GM12865 (cell line): ENCODE data around the gene TAL2.

ENCODE experiments used
- DNase-seq: peaks from one replicate; pipeline ENCODE4 v3.0.0; 2010; ENCODE audit warnings: low read depth
- H3K4me3 ChIP-seq: 2 replicates; pipeline ENCODE4 v1.5.1; 2011; ENCODE audit warnings: mild to moderate bottlenecking, low read depth, low read length, control low read depth
- CTCF ChIP-seq: IDR thresholded peaks from 2 replicates; pipeline ENCODE4 v1.5.1; 2011; ENCODE audit warnings: low read length, control low read depth, low read depth, inconsistent platforms; ENCODE audit not compliant: insufficient read depth; ENCODE audit errors: missing control alignments

TAL2 gene

GRCh38 chr9:105662184-105663104 lies at the start of gene TAL2:
TSS of gene TAL2 (plus strand) at chr9:105662457. CDS start at chr9:105662497, 40 bp downstream.
- TF ChIP-seq CTCF, result no peak
- H3K4me3 ChIP-seq, result no peak within 1 kb of the TSS; the same call in 1 of the 2 replicates
- peak; percentile 51 for DNase-seq

DNA sequence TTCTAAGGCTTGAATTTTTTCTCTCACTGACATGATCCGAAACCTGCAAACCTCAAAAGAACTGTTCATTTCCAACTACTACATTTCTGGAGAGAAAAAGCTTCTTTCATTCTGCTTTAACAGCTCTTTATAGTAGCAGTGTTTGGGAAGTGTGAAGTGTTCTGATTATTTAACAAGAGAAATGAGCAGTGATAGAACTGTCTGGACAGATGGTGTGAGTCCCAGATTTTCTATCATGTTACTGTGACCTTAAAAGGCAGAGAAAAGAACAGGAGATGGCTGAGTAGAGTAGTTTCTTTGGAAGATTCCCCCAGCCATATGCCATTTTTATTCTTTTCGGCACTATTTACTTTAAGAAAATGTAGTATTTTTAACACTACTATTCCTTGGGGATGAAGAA lies 41.3 kb upstream of the TAL2 start:
- no peak for DNase-seq
- TF ChIP-seq CTCF, result no peak
- no peak overlapping the region for H3K4me3 ChIP-seq

- DNase-seq, result no peak
- H3K4me3 ChIP-seq, result no peak overlapping the region
- no peak for TF ChIP-seq CTCF
These were observed 37.2 kb upstream of the TAL2 start for GRCh38 chr9:105625088-105625487.

DNA sequence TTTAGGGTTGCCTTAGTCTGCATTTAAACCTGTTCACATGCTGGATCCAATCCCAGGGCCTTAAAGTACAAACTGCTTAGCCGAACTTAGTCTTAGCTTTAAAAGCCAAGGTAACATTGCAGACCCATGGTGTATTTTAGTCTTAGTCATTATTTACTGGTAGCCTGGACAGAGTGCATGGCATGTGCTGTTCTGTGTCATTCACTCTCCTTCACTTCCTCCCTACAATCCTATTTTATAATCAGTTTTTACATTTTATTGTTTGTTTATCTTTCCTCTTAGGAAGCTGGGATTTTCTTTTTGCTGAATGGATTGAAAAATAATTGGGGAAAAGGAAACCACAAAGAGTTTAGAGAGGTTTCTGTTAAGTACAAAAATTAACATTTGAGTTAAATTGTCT lies 29.4 kb upstream of the TAL2 start:
- no peak overlapping the region for H3K4me3 ChIP-seq
- no peak for DNase-seq
- TF ChIP-seq CTCF, result no peak

GRCh38 chr9:105633411-105633810 lies 28.8 kb upstream of the TAL2 start:
- TF ChIP-seq CTCF, result no peak
- DNase-seq, result no peak

DNA sequence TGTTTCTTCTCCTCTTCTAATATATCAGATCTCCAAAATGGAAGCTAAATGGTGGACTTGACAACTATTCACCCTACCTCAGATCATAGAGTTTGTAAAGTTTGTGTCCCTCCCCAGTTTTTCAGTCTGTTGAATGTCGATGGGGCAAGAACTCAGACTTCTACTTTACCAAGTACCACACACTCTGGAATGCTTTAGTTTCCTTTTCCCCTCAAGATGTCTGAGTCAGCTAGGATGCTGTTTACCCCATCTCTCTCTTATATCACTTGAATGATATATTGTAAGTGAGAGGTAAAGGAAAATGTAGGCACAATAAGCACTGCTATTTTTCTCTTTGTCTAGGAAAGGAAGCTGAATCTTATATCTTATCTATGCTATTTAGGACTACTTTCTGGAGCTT lies 25.9 kb upstream of the TAL2 start:
- DNase-seq, result no peak
- TF ChIP-seq CTCF, result no peak
- no peak overlapping the region for H3K4me3 ChIP-seq

More at GRCh38 chr9:105633411-105633810, 28.8 kb upstream of the TAL2 start:
- H3K4me3 ChIP-seq, result no peak overlapping the region
